ENCODE data around the gene TM7SF3.

TM7SF3 gene

GRCh38 chr12:26940516-26941214, 73.5 kb downstream of the TM7SF3 start:
- no peak for DNase-seq (ENCODE audit: low read depth)
- no peak overlapping the region for H3K4me3 ChIP-seq (ENCODE audit: low read depth, low read length)
- TF ChIP-seq, protein P1, sequence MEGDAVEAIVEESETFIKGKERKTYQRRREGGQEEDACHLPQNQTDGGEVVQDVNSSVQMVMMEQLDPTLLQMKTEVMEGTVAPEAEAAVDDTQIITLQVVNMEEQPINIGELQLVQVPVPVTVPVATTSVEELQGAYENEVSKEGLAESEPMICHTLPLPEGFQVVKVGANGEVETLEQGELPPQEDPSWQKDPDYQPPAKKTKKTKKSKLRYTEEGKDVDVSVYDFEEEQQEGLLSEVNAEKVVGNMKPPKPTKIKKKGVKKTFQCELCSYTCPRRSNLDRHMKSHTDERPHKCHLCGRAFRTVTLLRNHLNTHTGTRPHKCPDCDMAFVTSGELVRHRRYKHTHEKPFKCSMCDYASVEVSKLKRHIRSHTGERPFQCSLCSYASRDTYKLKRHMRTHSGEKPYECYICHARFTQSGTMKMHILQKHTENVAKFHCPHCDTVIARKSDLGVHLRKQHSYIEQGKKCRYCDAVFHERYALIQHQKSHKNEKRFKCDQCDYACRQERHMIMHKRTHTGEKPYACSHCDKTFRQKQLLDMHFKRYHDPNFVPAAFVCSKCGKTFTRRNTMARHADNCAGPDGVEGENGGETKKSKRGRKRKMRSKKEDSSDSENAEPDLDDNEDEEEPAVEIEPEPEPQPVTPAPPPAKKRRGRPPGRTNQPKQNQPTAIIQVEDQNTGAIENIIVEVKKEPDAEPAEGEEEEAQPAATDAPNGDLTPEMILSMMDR (IDR thresholded peaks at IDR 0.05; ENCODE audit: control insufficient read depth, extremely low read depth, insufficient read depth): no peak

- DNase-seq (ENCODE audit: low read depth): no peak
- peak overlapping the region; percentile 98; the same call in 1 of the 2 replicates for H3K4me3 ChIP-seq (ENCODE audit: low read depth, low read length)
- TF ChIP-seq, protein P1 (IDR thresholded peaks at IDR 0.05; ENCODE audit: control insufficient read depth, extremely low read depth, insufficient read depth): no peak
These were observed 74.2 kb downstream of the TM7SF3 start for GRCh38 chr12:26939953-26940352.

- TF ChIP-seq, protein P1 (IDR thresholded peaks at IDR 0.05; ENCODE audit: control insufficient read depth, extremely low read depth, insufficient read depth): no peak
- DNase-seq (ENCODE audit: low read depth): no peak
- peak overlapping the region; percentile 98 for H3K4me3 ChIP-seq (ENCODE audit: low read depth, low read length)
These were observed 74.9 kb downstream of the TM7SF3 start for GRCh38 chr12:26939192-26939832.

DNA sequence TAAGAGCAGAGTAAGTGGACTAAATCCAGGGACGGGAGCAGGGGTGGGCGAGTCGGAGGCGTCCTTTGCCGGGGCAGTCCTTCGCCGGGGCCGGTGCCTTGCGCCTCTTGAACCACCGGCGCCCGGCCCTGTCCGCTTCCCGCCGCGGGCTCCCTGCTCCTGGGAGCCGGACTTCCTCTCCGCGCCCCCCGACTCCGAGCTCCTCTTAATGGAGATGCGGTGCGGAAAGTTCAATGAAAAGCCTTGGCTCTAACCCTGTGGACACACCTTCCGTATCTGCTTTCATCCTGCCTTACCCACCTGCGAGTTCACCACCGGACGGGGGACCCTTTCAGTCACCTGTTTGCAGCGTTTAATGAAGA, 75.5 kb downstream of the TM7SF3 start:
- peak overlapping the region; percentile 98 for H3K4me3 ChIP-seq (ENCODE audit: low read depth, low read length)
- no peak for DNase-seq (ENCODE audit: low read depth)
- TF ChIP-seq, protein P1 (IDR thresholded peaks at IDR 0.05; ENCODE audit: control insufficient read depth, extremely low read depth, insufficient read depth): no peak

- H3K4me3 ChIP-seq (ENCODE audit: low read depth, low read length): peak within 1 kb of the TSS; percentile 98
- TF ChIP-seq, protein P1 (IDR thresholded peaks at IDR 0.05; ENCODE audit: control insufficient read depth, extremely low read depth, insufficient read depth): no peak
- peak; percentile 95 for DNase-seq (ENCODE audit: low read depth)
These were observed 76.1 kb downstream of the TM7SF3 start, which contains the start of the genes FGFR1OP2 and INTS13 for GRCh38 chr12:26937863-26938700. TSS of gene FGFR1OP2 (plus strand) at chr12:26938470. CDS start at chr12:26954159, 15,689 bp downstream. TSS of gene INTS13 (minus strand) at chr12:26937981. CDS start at chr12:26936803, 1,178 bp downstream.

GRCh38 chr12:26937443-26937862, 76.7 kb downstream of the TM7SF3 start:
- DNase-seq (ENCODE audit: low read depth): no peak
- TF ChIP-seq, protein P1 (IDR thresholded peaks at IDR 0.05; ENCODE audit: control insufficient read depth, extremely low read depth, insufficient read depth): no peak
- peak overlapping the region; percentile 98 for H3K4me3 ChIP-seq (ENCODE audit: low read depth, low read length)

Data from LNCaP clone FGC (cell line).